Stomach smooth muscle (tissue), 2 donors: ENCODE data around the gene MRTFA.

Experiments used
- H3K27ac ChIP-seq: one replicate; pipeline ENCODE4 v1.7.0; 2013; ENCODE audit warnings: mild to moderate bottlenecking, low read length, inconsistent platforms
- H3K27me3 ChIP-seq, 2 donors: one replicate each; pipeline ENCODE4 v1.7.0; 2013; ENCODE audit warnings: low read length in 2 of 2; ENCODE audit not compliant: insufficient read depth in 2 of 2, control insufficient read depth in 1 of 2
- H3K36me3 ChIP-seq, 2 donors: one replicate each; pipeline ENCODE4 v1.7.0; 2013; ENCODE audit warnings: low read length in 2 of 2; ENCODE audit not compliant: control insufficient read depth in 2 of 2, insufficient read depth in 2 of 2
- H3K4me1 ChIP-seq: one replicate; pipeline ENCODE4 v1.7.0; 2013; ENCODE audit warnings: low read length; ENCODE audit not compliant: control insufficient read depth, insufficient read depth
- H3K4me3 ChIP-seq, 2 donors: one replicate each; pipeline ENCODE4 v1.7.0; 2013; ENCODE audit warnings: low read length in 2 of 2
- H3K9ac ChIP-seq, 2 donors: one replicate each; pipeline ENCODE4 v1.7.0; 2013; ENCODE audit warnings: low read length in 2 of 2, mild to moderate bottlenecking in 1 of 2
- H3K9me3 ChIP-seq, 2 donors: one replicate each; pipeline ENCODE4 v1.7.0; 2013; ENCODE audit warnings: low read length in 2 of 2; ENCODE audit not compliant: control insufficient read depth in 2 of 2
- donor health status: healthy.
- donor health status: Pancreatic carcinoma.

Gene MRTFA

DNA sequence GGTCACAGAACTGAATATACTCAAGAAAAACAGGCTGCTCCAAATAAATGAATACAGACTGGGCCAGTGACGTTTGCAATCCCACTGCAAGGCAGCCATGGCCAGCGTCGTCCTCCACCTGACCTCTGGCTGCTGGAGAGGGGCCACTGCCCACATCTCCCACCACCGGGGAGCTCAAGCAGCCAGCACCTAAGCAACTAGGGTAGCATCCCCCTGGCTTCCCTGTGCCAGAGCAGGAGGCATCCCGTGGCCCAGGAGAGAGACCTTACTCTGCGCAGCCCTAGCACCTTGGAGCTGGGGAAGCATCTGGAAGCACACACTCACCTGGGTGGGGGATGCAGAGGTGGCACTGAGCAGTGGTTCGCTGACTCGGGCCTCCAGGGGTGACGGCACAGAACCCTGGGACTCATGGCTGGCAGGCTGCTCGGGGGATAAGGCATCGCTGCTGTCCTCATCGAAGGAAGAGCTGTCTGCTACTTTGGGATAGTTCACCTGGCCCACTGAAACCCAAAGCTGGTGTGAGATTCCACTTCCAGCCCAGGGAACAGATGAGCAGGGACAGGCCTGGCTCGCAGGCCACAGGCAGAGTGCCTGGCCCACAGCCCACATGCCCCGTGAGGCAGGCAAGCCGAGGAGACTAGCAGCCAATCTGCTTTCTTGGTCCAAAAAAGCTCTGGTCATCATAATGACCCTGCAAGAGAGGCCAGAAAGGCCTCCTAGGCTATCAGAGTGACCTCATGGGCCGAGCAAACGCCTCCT is 212.5 kb downstream of the MRTFA start:
- peaks cover 58 to 73% of the 10 kb centered on the region in 2 donors for H3K36me3 ChIP-seq
- H3K4me1 ChIP-seq, result peaks cover 9% of the 10 kb centered on the region
- no peaks in the 10 kb centered on the region for H3K9me3 ChIP-seq
- no peaks in the 10 kb centered on the region for H3K27me3 ChIP-seq
- no peak overlapping the region for H3K4me3 ChIP-seq
- H3K9ac ChIP-seq, result no peak overlapping the region
- no peak overlapping the region for H3K27ac ChIP-seq

- Histone ChIP-seq H3K27me3 (no peaks in the 10 kb centered on the region), H3K4me1 (peaks cover 10% of the 10 kb centered on the region), H3K27ac (no peak overlapping the region), H3K9me3 (no peaks in the 10 kb centered on the region), H3K36me3 (peaks cover 53 to 70% of the 10 kb centered on the region in 2 donors), H3K9ac (no peak overlapping the region), H3K4me3 (no peak overlapping the region)
These were observed 213.2 kb downstream of the MRTFA start for GRCh38 chr22:40423310-40423688.

DNA sequence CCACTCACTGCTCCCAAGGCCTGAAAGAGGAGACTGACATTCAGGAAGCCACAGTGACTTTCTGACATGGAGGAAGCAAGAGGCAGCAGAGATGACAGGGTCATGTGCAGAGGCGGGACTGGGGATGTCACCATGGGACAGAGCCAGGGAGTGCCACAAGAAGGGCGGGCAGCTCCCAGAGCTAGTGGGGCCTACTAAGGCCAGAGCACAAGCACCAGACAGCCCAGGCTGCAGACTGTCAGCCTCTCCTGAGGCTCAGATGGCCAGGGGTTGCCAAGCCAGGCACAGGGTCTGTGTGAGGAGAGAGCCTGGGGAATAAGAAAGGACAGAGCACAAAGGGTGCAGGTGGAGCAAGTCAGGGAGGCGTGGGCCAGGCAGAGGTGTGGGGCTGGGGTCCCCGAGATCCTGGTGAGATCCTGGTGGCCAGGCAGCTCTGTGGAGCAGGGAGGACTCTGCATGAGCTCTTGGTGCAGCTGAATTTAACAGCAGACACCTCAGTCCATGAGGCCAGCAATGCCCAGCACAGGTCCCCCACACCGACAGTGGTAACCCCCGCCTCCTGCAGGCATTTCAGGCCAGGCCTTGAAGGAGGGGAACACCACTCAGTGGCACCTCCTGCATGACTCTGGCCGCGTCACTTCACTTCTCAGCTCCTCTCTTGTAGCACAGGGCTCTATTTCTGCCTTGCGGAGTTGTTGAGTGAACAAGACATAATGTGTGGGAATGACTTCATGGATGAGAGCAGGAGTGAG is 213.8 kb downstream of the MRTFA start:
- Histone ChIP-seq H3K4me3 (no peak overlapping the region), H3K4me1 (peaks cover 10% of the 10 kb centered on the region), H3K36me3 (peaks cover 54 to 66% of the 10 kb centered on the region in 2 donors), H3K9ac (no peak overlapping the region), H3K27me3 (no peaks in the 10 kb centered on the region), H3K9me3 (no peaks in the 10 kb centered on the region), H3K27ac (no peak overlapping the region)

DNA sequence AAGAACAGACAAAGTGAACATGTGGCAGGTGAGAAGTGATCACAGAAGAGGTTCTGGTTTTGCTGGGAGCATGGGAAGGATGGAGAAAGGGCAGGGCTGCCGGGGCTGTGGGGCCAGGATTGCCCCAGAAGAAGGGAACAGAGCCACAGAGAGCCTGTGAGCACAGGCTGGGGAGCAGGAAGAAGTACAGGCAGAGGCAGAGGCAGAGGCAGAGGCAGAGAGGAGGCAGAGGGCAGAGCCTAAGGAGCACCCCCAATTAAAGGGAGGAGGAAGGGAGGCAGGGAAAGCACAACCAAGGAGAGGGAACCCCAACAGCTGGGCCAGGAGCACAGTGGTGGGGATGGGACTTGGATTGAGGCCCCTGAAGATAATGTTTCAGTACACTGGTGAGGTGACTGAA is 214.6 kb downstream of the MRTFA start:
- Histone ChIP-seq H3K4me3 (no peak overlapping the region), H3K9me3 (no peaks in the 10 kb centered on the region), H3K27ac (no peak overlapping the region), H3K36me3 (peaks cover 49 to 64% of the 10 kb centered on the region in 2 donors), H3K9ac (no peak overlapping the region), H3K27me3 (no peaks in the 10 kb centered on the region), H3K4me1 (peaks cover 9% of the 10 kb centered on the region)

- Histone ChIP-seq H3K9me3 (no peaks in the 10 kb centered on the region), H3K4me1 (peaks cover 7% of the 10 kb centered on the region), H3K4me3 (no peak overlapping the region), H3K36me3 (peaks cover 55 to 71% of the 10 kb centered on the region in 2 donors), H3K27ac (no peak overlapping the region), H3K9ac (no peak overlapping the region), H3K27me3 (no peaks in the 10 kb centered on the region)
These were observed 215.5 kb downstream of the MRTFA start for GRCh38 chr22:40421082-40421350.

DNA sequence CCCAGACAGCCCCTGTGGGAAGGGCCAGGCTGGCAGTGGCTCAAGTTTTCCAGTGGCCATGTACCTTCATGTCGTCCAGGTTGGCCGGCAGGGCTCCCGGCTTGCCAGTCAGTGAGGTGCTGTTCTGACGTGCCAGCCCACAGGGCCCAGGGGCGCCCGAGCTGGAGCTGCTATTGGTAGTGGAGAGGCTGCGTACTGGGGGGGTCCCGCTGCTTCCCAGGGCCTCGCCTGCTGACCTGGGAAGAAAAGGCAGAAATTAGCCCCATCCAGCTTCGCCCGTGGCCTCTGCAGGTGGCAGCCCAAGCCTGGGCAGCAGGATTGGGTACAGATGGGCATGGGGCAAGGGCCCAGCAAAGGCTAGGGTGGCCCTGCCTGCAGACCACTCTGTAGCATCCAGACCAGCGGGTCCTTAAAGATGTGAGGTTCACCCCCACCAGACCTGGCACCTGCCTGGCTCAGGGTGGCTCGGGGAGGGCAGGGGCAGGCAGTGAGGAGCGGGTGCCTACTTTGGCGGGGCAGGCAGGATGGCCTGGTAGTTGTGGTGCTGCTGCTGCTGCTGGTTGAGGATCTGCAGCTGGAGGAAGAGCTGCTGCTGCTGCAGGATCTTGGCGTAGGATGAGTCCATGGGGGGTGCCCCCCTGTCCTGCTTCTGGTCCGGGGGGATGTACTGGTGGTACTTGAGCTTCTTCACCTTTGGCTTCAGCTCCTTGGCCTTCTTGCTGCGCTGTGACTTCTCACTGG is 216.0 kb downstream of the MRTFA start:
- Histone ChIP-seq H3K9me3 (no peaks in the 10 kb centered on the region), H3K4me3 (no peak overlapping the region), H3K4me1 (peaks cover 7% of the 10 kb centered on the region), H3K9ac (no peak overlapping the region), H3K27me3 (no peaks in the 10 kb centered on the region), H3K36me3 (peaks cover 55 to 68% of the 10 kb centered on the region in 2 donors), H3K27ac (no peak overlapping the region)

GRCh38 chr22:40419718-40420117 is 216.8 kb downstream of the MRTFA start:
- no peaks in the 10 kb centered on the region for H3K9me3 ChIP-seq
- H3K9ac ChIP-seq, result no peak overlapping the region
- H3K27me3 ChIP-seq, result no peaks in the 10 kb centered on the region
- peaks cover 4% of the 10 kb centered on the region for H3K4me1 ChIP-seq
- H3K36me3 ChIP-seq, result peaks cover 48 to 60% of the 10 kb centered on the region in 2 donors
- H3K4me3 ChIP-seq, result no peak overlapping the region
- no peak overlapping the region for H3K27ac ChIP-seq

DNA sequence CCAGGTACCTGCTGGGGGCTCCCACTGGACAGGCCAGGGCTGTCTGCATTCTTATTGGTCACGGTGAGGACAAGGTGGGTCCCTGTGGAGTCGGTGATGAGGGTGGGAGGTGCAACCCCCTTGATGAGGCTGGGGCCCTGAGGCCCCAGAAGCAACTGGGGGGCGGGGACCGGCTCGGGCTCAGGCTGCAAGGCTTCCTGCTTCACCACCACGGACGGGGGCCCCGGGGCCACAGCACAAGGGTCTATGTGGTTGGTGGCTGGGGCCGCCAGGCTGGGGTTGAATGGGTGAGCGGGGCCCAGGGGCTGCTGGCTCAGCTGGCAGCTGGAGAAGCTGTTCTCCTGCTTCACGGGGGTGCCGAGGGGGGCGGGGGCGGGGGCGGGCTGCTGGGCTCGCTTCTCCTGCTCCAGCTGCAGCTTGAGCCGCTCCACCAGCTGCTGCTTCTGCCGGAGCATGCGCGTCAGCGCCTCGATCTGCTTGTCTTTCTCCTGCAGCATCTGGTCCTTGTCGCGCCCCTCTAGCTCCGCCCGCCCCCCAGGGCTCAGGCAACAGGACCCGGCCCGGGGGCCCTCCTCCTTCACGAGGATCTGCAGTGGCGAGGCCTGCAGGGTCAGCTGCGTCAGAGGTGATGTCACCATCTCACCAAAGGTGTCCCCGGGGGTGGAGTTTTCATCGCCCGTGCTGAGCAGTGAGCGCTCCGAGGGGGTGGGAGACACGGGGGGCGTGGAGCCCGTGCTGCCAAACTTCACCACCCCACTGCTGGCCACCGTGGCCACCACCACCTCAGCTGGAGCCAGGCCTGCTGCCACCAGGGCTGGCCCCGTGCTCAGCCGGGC is 217.9 kb downstream of the MRTFA start:
- Histone ChIP-seq H3K9ac (no peak overlapping the region), H3K27me3 (no peaks in the 10 kb centered on the region), H3K4me1 (peaks cover 4% of the 10 kb centered on the region), H3K27ac (peak overlapping the region; percentile 2), H3K9me3 (no peaks in the 10 kb centered on the region), H3K4me3 (no peak overlapping the region), H3K36me3 (peaks cover 43 to 51% of the 10 kb centered on the region in 2 donors)

DNA sequence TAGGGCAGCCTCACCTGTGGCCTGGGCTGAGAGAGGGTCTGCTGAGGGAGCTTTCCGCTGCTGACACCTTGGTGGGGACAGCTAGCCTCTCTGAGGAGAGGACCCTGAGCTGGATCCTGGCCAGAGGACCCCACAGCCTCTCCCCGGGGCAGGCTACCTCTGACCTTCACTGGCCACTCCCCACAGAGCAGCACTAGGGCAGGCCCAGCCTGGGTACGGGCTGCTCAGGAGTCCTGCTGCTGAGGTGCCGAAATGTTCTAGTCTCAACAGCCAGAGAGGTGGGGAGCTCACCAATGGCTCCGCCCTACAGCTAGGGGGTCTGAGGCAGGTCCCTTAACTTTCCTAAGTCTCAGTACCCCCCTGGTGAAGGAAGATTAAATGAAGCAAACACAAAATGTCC is 218.6 kb downstream of the MRTFA start:
- Histone ChIP-seq H3K9me3 (no peaks in the 10 kb centered on the region), H3K9ac (no peak overlapping the region), H3K36me3 (peaks cover 38 to 44% of the 10 kb centered on the region in 2 donors), H3K27ac (no peak overlapping the region), H3K4me1 (peaks cover 4% of the 10 kb centered on the region), H3K4me3 (no peak overlapping the region), H3K27me3 (no peaks in the 10 kb centered on the region)

DNA sequence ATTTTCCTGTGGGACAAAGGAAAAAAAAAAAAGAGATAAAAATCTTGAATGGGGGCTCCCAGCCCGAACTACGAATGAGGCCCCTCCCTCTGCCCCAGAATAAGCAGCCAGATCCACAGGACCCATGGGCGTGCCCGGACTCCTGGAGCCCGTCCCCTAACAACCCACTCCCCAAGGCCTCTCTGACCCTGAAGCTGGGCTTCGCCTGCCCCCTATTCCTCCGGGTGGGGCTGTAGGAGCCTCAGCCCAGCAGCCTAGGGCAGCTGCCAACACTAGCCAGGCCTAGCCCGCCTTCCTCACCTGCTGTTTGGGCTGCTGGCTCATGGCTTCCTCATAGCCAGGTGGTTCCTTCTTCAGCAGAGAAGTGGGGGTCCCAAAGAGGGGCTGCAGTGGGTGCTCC is 219.5 kb downstream of the MRTFA start:
- H3K36me3 ChIP-seq, result peaks cover 30 to 40% of the 10 kb centered on the region in 2 donors
- no peak overlapping the region for H3K9ac ChIP-seq
- no peaks in the 10 kb centered on the region for H3K27me3 ChIP-seq
- H3K9me3 ChIP-seq, result no peaks in the 10 kb centered on the region
- peaks cover 4% of the 10 kb centered on the region for H3K4me1 ChIP-seq
- H3K4me3 ChIP-seq, result no peak overlapping the region
- H3K27ac ChIP-seq, result no peak overlapping the region
